ENCODE measurements around the gene ZFP28.

ZFP28 gene

GRCh38 chr19:56595548-56595899 lies 56.8 kb downstream of the ZFP28 start:
- peak in 1 of 58 donors; percentile 44 for DNase-seq

DNA sequence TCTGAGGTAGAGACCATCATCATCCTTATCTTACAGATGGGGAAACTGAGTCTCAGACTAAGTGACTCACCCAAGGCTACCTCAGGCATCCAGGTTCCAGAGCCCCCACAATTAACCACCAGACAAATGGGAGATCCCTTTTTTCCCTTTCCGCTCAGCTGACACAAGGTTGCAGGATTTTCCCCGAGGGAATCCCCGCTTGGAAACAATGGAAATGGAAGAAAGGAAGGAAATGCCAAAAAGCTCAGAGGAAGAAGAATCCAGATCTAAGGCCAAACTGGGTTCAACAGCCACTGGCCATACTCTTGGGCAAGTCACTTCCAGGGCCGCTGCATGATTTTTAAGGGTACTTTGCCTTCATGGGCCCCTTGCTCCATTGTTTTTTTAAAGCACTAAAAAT lies 57.9 kb downstream of the ZFP28 start:
- DNase-seq, result no peak

GRCh38 chr19:56597696-56598095 lies 58.9 kb downstream of the ZFP28 start:
- DNase-seq, result no peak

- no peak for DNase-seq
Observed at GRCh38 chr19:56601375-56601774, 62.6 kb downstream of the ZFP28 start.

DNA sequence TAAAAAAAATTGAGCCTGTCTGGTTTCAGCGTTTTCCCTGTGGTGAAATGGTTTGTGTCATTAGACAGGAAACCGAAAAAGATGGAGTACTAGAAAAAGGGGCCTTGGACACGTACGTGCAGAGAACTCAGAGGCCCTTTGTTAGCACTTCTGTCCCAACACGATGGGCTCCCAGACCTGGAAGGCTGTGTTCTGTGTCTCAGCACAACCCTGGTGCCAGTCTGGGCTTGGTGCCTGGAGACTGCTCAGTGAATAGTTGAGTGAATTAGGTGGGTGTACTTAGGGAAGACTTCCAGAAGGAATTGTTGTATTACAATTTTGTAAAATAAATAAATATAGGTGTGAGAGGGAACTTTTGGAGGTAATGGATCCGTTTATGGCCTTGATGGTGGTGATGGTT lies 65.1 kb downstream of the ZFP28 start:
- peak in 41 of 58 donors; percentile 1 to 78 (median 31) for DNase-seq

Measured in anterior cingulate cortex (tissue), 58 donors.